Epithelial cell of proximal tubule (primary cell): ENCODE data around the gene IGF2BP3. TPM values are rescaled to one million over a fixed set of nuclear protein-coding genes. Genes with fewer than 3 reads are reported as not detected.

Experiments used
- DNase-seq: peaks from one replicate; pipeline ENCODE4 v3.0.0-alpha.2; 2011; ENCODE audit warnings: low read depth
- H3K4me3 ChIP-seq: 2 replicates; pipeline ENCODE4 v1.5.1; 2011; ENCODE audit warnings: low read depth, mild to moderate bottlenecking, low read length
- total RNA-seq: library from RNA; depleted of rRNA; stranded (reverse); fragments of >200 nt; gene quantifications from 2 replicates; pipeline ENCODE4 v1.2.3, GENCODE V29; 2015
- TF ChIP-seq, protein P1 (sequence below): conservative IDR thresholded peaks from 2 replicates; pipeline ENCODE4 v1.5.1; 2012; ENCODE audit warnings: low read depth, mild to moderate bottlenecking, low read length

The IGF2BP3 gene
- total RNA-seq, 1 donor from 2014 or later, result 42.4 TPM

DNA sequence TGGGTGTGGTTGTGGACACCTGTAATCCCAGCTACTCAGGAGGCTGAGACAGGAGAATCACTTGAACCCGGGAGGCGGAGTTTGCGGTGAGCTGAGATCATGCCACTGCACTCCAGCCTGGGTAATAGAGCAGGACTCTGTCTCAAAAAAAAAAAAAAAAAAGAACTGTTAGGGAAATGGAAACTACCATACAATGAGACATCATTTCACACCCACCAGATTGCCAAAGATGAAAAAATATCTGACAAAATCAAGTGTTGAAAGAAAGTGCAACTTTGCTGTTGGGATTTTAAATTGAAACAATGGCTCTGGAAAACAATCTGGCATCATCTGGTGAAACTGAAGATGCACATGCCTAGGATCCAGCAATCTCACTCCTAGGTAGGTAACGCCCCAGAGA, 187.2 kb downstream of the IGF2BP3 start:
- no peak overlapping the region for H3K4me3 ChIP-seq
- TF ChIP-seq, protein P1, sequence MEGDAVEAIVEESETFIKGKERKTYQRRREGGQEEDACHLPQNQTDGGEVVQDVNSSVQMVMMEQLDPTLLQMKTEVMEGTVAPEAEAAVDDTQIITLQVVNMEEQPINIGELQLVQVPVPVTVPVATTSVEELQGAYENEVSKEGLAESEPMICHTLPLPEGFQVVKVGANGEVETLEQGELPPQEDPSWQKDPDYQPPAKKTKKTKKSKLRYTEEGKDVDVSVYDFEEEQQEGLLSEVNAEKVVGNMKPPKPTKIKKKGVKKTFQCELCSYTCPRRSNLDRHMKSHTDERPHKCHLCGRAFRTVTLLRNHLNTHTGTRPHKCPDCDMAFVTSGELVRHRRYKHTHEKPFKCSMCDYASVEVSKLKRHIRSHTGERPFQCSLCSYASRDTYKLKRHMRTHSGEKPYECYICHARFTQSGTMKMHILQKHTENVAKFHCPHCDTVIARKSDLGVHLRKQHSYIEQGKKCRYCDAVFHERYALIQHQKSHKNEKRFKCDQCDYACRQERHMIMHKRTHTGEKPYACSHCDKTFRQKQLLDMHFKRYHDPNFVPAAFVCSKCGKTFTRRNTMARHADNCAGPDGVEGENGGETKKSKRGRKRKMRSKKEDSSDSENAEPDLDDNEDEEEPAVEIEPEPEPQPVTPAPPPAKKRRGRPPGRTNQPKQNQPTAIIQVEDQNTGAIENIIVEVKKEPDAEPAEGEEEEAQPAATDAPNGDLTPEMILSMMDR, result no peak
- no peak for DNase-seq

DNA sequence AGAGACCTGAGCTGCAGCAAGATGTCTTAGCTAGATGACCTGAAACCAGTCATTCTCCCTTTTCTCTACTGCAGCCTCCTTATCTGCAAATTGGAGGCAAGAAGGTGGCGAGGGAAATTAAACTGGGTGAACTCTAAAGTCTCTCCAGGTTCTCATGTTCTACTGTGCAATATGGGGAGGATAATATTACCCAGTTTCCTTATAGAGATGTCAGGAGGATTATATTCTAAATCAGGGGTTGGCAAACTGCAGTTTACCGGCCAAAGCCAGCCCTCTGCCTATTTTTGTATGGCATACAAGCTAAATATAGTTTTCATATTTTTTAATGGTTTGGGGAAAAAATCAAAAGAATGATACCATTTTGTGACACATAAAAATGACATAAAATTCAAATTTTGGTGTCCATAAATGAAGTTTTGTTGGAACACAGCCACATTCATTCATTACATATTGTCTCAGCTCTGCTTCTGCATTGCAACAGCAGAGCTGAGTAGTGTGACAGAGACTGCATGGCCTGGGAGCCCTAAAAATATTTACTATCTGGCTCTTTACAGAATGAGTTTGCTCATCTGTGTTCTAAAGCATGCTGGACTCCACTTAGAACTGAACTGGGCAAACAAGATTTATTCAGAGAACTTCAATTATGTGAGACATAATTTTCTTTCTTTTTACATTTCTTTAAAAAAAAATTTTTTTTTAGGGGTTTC, 190.3 kb downstream of the IGF2BP3 start:
- H3K4me3 ChIP-seq, result no peak overlapping the region
- no peak for DNase-seq
- TF ChIP-seq, protein P1, result no peak

GRCh38 chr7:23277359-23277989, 192.8 kb downstream of the IGF2BP3 start:
- TF ChIP-seq, protein P1, result peak; percentile 94
- DNase-seq, result no peak
- no peak overlapping the region for H3K4me3 ChIP-seq

DNA sequence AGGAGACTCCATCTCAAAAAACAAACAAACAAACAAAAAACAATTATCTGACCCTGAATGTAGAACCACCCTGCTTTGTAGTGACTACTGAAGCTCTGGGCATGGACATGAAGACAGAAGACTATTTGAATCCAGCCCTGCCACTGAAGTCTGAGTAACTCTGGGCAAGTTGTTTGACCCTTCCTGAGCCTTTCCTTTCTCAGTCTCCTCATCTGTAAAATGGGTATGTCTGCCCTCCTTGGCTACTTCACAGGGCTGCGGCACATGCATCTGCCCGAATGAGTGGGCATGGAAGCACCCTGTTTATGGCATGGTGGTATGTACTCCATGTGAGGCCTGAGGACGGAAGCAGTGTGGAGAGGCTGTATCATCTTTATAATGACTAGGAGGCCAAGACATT, 193.3 kb downstream of the IGF2BP3 start:
- TF ChIP-seq, protein P1, result no peak
- no peak overlapping the region for H3K4me3 ChIP-seq
- no peak for DNase-seq

- TF ChIP-seq, protein P1, result peak; percentile 26
- no peak for DNase-seq
- H3K4me3 ChIP-seq, result no peak overlapping the region
Measured at GRCh38 chr7:23276376-23276775, 193.9 kb downstream of the IGF2BP3 start.

- TF ChIP-seq, protein P1, result no peak
- no peak overlapping the region for H3K4me3 ChIP-seq
- no peak for DNase-seq
Measured at GRCh38 chr7:23275912-23276311, 194.4 kb downstream of the IGF2BP3 start.
